DMS114 treated with DMSO at 0.1 percent for 48 hours (cell line): ENCODE measurements around the gene PJA2.

Source experiments
- DNase-seq: peaks from one replicate; lab custom pipeline; 2025; ENCODE audit not compliant: unreplicated experiment; lab: John Stamatoyannopoulos, UW

PJA2 gene

GRCh38 chr5:109408991-109409843, 557 bp downstream of the PJA2 start:
- peak; percentile 58 for DNase-seq

GRCh38 chr5:109407913-109408312, 1.9 kb downstream of the PJA2 start:
- no peak for DNase-seq

GRCh38 chr5:109406719-109407118, 3.1 kb downstream of the PJA2 start:
- no peak for DNase-seq

DNA sequence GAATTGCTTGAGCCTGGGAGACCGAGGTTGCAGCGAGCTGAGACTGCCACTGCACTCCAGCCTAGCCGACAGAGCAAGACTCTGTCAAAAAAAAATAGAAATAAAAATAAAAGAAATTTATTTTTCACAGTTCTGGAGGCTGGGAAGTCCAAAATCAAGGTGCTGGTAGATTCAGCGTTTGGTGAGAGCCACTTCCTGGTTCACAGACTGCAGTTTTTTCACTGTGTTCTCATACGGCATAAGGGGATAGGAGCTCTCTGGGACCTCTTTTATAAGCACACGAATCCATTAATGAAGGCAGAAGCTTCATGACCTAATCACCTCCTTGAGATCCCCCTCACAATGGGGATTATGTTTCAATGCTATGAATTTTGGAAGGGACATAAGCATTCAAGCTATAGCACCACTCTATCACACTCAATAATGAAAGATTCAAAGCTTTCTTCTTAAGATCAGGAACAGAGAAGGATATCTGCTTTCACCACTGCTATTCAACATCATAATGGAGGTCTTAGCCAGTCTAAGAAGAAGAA, 5.3 kb downstream of the PJA2 start:
- no peak for DNase-seq

DNA sequence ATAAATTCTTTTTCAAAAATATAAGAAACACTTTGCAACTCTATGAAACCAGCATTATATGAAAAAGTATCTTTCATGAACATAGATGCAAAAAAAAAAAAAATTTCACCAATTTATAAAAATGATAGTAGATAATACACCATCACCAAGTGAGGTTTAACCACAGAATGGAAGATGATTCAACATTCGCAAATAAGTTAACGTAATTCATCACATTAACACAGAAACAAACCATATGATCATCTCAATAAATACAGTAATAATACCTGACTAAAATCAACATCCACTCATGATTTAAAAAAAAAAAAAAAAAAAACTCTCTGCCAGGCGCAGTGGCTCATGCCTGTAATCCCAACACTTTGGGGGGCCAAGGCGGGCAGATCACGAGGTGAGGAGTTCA, 6.3 kb downstream of the PJA2 start:
- DNase-seq: no peak

DNA sequence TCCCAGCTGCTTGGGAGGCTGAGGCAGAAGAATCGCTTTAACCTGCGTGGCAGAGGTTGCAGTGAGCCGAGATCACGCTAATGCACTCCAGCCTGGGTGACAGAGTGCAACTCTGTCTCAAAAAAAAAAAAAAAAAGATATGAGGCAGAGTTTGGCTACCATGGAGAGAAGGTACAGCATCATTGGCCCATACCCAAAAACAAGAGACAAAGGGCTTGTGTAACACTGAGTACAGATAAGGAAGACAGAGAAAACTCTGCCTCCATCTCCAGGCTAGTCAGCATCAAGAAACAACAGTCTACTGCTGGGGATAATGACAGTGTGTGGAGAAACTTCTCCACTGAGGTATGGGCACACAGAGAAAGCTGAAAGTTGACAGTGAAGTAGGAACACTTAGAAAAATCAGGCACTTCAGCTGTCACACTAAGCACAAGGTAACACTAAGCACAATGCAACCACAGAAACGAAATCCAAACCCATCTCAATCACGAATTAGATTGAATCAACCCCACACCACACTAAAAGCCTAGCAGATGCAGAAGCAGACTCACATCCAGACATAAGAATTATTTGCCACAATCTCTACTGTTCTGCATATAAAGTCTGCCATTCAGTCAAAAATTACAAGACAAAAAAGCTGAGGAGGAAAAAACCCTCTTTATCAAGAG, 10.5 kb downstream of the PJA2 start:
- DNase-seq: no peak

DNA sequence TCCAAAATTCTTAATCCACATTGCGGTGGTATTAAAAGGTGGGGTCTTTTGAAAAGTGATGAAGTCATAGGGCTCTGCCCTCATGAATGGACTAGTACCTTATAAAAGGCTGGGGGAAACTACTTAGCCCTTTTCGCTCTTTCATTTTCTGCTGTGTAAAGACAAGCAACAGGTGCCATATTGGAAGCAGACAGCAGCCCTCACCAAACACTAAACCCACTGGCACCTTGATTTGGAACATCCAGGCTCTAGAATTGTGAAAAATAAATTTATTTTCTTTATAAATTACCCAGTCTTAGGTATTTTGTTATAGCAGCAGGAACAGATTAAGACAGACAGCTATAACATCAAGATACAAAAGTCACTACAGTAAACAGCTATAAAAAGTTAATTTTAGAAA, 12.8 kb downstream of the PJA2 start:
- DNase-seq: no peak

- DNase-seq: no peak
Measured at GRCh38 chr5:109394806-109395205, 15.0 kb downstream of the PJA2 start.

DNA sequence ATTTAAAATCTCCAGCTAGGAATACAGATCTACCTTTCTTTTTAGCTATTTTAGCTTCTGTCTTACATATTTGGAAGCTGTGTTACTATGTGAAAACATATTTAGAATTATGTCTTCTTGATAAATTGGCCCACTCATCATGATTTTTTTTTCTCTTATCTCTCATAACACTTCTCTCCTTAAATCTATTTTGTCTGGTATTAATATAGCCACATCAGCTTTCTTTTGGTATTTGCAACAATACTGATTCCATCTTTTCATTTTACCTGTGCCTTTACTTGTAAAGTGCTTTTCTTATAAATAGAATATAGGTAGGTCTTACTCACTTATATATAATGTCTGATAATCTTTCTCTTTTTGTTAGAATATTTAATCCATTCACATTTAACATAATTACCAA, 19.6 kb downstream of the PJA2 start:
- DNase-seq: no peak

- no peak for DNase-seq
Measured at GRCh38 chr5:109388407-109388806, 21.4 kb downstream of the PJA2 start.

DNA sequence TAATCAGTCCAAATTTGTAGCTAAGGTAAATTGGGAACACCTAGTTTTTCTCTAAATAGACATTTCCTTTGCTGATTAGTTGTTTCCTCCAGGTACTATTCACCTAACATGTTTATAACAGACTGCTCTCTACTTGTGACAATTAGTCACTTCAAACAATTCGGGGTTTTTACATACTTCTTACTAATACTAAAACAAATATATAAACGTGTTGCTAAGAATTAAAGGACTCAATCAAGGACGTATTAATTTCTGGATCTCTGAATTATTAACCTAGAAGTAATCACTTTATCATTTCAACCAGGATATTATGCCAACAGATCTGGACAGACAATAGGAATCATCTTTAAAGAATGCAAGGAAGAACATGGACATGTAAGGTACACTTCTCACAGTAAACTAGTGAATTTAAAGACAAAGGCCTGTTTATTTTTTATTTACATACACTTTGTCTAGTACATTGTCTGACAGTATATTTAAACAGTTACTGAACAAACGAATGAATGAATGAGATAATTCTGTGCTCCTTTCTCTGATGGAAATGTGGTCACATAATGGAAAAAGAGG, 22.3 kb downstream of the PJA2 start:
- no peak for DNase-seq

- DNase-seq: no peak
Measured at GRCh38 chr5:109378095-109378494, 31.7 kb downstream of the PJA2 start.

DNA sequence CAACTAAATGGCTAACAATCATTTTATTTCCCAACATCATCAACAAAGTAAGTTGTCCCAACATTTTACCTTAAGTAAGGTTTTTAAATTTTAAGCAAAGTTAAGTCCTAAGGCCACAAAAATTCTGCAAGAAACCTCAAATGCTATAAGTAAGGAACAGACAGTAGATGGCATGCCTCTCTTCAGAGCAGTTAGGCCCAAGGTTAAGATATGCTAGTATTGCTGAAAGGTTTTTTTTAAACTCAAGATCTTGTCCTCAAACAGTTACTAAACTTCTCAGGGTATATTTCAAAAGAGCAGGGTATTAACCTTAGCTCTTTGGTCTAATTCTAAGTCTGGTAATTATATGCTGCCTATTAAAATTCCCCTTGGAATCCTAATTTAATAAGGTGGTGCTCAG, 35.1 kb downstream of the PJA2 start:
- no peak for DNase-seq

DNA sequence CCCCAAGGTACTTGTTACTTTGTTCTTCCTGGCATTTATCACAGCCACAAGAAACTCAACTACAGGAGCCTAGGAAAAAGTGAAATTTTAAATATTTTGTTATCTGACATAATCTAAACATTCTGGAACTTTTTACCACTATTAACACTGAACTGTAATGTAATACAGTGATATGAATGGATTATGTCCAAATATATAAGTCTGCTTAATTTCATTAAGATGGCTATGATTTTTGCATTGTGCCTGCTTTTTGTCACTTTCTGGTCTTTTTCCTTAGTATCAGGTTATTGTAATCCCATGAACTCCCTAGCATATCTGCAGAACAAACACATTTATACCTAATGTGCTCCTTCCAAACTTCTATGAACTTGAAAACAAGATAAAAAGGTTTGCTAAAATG, 35.8 kb downstream of the PJA2 start:
- no peak for DNase-seq

GRCh38 chr5:109370343-109370742, 39.4 kb downstream of the PJA2 start:
- no peak for DNase-seq

DNA sequence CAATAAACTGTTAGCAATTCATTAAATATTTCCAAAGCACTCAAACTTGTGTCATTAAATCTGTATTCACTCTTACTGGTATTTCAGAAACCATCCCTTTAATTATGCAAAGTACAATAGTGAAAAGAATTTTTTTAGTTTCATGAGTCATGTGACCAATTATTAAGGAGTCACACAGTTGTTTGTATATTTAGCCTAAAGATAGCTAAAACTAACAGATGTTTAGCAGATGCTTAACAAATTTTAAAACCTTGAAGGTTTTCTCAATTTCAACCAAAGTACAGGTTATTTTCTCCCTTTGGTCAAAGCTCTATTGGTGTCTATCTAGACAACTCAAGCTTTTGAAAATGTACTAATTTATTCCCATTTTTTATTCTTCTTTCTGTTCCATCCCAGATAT, 44.1 kb downstream of the PJA2 start:
- DNase-seq: no peak

DNA sequence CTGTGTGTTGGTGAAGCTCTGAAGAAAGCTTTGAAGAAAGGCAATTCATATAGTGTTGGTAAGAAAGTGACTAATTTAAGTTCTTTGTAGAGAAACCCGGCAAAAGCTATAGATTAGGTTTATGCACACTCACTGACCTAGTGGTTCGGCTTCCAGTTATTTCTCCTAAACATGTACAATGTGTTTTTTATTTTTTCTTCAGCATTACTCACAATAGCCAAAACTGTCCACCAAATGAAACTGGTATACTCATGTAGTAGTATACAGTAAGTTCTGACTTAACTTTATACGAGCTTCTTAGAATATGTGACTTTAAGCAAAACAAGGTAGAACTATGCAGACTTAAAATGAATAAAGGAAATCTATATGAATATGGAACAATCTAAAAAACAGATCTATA, 44.8 kb downstream of the PJA2 start:
- DNase-seq: no peak

DNA sequence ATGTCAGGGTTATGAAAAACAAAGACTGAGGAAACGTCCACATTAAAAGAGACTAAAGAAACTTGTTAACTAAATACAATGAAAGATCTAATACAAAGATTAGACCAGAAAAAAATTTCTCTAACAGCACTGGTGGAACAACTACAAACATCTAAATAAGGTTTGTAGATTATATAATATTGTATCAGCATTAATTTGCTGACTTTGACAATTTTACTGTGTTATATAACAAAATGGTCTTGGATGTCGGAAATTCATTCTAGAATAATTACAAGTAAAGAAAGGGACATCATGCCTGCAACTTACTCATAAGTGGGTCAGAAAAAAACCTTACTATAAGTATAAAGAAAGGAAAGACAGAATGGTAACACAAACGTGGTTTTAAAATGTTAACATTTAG, 50.1 kb downstream of the PJA2 start:
- DNase-seq: no peak

GRCh38 chr5:109357807-109358206, 52.0 kb downstream of the PJA2 start:
- DNase-seq: no peak

DNA sequence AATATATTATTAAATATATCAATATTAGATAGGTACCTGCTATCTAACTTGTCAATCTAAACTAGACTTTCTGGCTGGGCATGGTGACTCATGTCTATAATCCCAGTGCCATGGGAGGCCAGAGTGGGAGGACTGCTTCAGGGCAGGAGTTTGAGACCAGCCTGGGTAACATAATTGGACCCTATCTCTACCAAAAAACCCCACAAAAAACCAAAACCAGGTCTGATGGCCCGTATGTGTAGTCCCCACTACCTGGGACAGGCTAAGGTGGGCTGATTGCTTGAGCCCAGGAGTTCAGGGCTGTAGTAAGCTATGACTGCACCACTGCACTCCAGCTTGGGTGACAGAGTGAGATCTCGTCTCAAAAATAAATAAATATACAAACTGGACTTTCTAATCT, 55.0 kb downstream of the PJA2 start:
- DNase-seq: no peak

- no peak for DNase-seq
Measured at GRCh38 chr5:109351988-109352864, 57.5 kb downstream of the PJA2 start.
